Ecto neural progenitor cell (in vitro differentiated cells): ENCODE measurements around the gene ATAT1.
"Not testable (repeated sequence)": the region's sequence is repeated elsewhere in the genome, so short reads cannot be mapped to it uniquely, and the experiment has no call there.

Experiments used
- DNase-seq: peaks from one replicate; pipeline ENCODE4 v3.0.0-alpha.2; 2018; ENCODE audit warnings: low spot score

ATAT1 gene

GRCh38 chr6:30651143-30651542, 24.5 kb downstream of the ATAT1 start:
- DNase-seq: no peak

GRCh38 chr6:30654798-30655742, 28.4 kb downstream of the ATAT1 start:
- no peak for DNase-seq

GRCh38 chr6:30655743-30656094, 29.0 kb downstream of the ATAT1 start:
- no peak for DNase-seq

GRCh38 chr6:30656513-30656912, 29.8 kb downstream of the ATAT1 start:
- DNase-seq: no peak

- no peak for DNase-seq
Measured at GRCh38 chr6:30657454-30657853, 30.8 kb downstream of the ATAT1 start.

- not testable (repeated sequence) for DNase-seq
Measured at GRCh38 chr6:30657922-30658321, 31.2 kb downstream of the ATAT1 start.

GRCh38 chr6:30664994-30665767, 38.5 kb downstream of the ATAT1 start:
- DNase-seq: no peak

- not testable (repeated sequence) for DNase-seq
Measured at GRCh38 chr6:30666300-30666699, 39.6 kb downstream of the ATAT1 start.

- DNase-seq: no peak
Measured at GRCh38 chr6:30670760-30671527, 44.3 kb downstream of the ATAT1 start.

GRCh38 chr6:30672445-30673253, 46.0 kb downstream of the ATAT1 start, which contains the start of gene DHX16:
DHX16 (minus strand) TSS chr6:30673006; CDS start chr6:30672841, 165 bp downstream.
- peak; percentile 93 for DNase-seq

- no peak for DNase-seq
Measured at GRCh38 chr6:30676660-30677285, 50.1 kb downstream of the ATAT1 start.

- peak; percentile 91 for DNase-seq
Measured at GRCh38 chr6:30678964-30679726, 52.5 kb downstream of the ATAT1 start.

- no peak for DNase-seq
Measured at GRCh38 chr6:30679765-30680535, 53.3 kb downstream of the ATAT1 start.

GRCh38 chr6:30681766-30682142, 55.1 kb downstream of the ATAT1 start:
- DNase-seq: no peak

GRCh38 chr6:30682143-30683117, 55.8 kb downstream of the ATAT1 start:
- no peak for DNase-seq

- no peak for DNase-seq
Measured at GRCh38 chr6:30683183-30683979, 56.7 kb downstream of the ATAT1 start.

GRCh38 chr6:30683980-30684338, 57.3 kb downstream of the ATAT1 start:
- no peak for DNase-seq
